ENCODE measurements around the gene CGB2. TPM values are rescaled to one million over a fixed set of nuclear protein-coding genes. Genes with fewer than 3 reads are reported as not detected.

CGB2 gene
- total and polyA plus RNA-seq, 9 of the 15 experiments (the other 6 are each of a cell fraction or from before 2014, with no cell fraction given) = 0.22 TPM; not detected in 8

DNA sequence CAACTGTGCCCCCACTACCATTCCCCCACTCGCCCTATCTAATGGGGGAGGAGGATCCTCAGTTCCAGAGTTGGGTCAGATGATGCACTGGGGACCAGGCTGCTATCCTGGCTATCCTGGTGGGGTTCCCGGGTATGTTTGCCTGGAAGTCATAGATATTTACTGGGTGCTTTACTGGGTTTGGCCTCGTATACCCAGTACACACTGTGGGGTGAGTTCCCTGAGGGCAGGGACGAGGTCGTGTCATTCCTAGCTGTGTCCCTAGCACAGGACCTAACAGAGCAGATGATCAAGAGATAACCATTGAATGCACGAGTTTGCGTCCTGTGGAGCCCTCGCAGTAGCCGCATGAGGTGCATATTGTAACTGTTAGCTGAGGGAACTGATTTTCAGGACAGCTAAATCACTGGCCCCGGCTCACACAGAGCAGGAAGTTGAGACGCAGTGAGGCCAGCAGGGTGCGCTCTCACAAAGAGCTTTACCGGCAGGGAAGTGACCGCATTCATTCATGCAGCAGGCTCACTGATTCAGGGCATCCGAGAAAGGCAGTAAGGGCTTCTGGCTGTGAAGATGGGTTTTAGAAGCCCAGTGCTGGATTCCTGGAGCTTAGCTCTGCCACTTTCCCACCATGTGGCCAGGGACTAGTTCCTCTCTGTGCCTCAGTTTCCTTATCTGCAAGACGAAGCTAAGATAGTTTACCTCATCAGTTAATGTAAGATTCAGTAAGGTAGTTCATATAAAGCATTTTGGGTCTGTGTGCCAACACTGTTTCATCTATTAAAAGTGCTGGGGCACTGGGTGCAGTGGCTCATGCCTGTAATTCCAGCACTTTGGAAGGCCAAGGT lies 32.0 kb upstream of the CGB2 start (continued):
- TF ChIP-seq, protein P1, sequence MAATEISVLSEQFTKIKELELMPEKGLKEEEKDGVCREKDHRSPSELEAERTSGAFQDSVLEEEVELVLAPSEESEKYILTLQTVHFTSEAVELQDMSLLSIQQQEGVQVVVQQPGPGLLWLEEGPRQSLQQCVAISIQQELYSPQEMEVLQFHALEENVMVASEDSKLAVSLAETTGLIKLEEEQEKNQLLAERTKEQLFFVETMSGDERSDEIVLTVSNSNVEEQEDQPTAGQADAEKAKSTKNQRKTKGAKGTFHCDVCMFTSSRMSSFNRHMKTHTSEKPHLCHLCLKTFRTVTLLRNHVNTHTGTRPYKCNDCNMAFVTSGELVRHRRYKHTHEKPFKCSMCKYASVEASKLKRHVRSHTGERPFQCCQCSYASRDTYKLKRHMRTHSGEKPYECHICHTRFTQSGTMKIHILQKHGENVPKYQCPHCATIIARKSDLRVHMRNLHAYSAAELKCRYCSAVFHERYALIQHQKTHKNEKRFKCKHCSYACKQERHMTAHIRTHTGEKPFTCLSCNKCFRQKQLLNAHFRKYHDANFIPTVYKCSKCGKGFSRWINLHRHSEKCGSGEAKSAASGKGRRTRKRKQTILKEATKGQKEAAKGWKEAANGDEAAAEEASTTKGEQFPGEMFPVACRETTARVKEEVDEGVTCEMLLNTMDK (IDR thresholded peaks at IDR 0.05; ENCODE audit: borderline replicate concordance, insufficient read depth, low read depth, low read length, poor library complexity, severe bottlenecking) = peak; percentile 76
- TF ChIP-seq, protein P2, sequence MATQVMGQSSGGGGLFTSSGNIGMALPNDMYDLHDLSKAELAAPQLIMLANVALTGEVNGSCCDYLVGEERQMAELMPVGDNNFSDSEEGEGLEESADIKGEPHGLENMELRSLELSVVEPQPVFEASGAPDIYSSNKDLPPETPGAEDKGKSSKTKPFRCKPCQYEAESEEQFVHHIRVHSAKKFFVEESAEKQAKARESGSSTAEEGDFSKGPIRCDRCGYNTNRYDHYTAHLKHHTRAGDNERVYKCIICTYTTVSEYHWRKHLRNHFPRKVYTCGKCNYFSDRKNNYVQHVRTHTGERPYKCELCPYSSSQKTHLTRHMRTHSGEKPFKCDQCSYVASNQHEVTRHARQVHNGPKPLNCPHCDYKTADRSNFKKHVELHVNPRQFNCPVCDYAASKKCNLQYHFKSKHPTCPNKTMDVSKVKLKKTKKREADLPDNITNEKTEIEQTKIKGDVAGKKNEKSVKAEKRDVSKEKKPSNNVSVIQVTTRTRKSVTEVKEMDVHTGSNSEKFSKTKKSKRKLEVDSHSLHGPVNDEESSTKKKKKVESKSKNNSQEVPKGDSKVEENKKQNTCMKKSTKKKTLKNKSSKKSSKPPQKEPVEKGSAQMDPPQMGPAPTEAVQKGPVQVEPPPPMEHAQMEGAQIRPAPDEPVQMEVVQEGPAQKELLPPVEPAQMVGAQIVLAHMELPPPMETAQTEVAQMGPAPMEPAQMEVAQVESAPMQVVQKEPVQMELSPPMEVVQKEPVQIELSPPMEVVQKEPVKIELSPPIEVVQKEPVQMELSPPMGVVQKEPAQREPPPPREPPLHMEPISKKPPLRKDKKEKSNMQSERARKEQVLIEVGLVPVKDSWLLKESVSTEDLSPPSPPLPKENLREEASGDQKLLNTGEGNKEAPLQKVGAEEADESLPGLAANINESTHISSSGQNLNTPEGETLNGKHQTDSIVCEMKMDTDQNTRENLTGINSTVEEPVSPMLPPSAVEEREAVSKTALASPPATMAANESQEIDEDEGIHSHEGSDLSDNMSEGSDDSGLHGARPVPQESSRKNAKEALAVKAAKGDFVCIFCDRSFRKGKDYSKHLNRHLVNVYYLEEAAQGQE (IDR thresholded peaks at IDR 0.05; ENCODE audit: borderline replicate concordance) = peak; percentile 56; the same call in 1 of the 2 replicates
- TF ChIP-seq, protein P2 (CRISPR knock-in tag; IDR thresholded peaks at IDR 0.05; ENCODE audit: low read depth) = no peak
- TF ChIP-seq ARID2 (IDR thresholded peaks at IDR 0.05) (no peak), ETV1 (tag; conservative IDR thresholded peaks at IDR 0.05; ENCODE audit: low read depth) (peak; percentile 49), SMARCA5 (IDR thresholded peaks at IDR 0.05) (0 out of 2 replicates have a peak, but pooled peaks have one; percentile 20), GABPB1 (CRISPR knock-in tag; IDR thresholded peaks at IDR 0.05) (peak; percentile 64; the same call in 1 of the 2 replicates), SP1 (CRISPR knock-in tag; IDR thresholded peaks at IDR 0.05) (peak; percentile 41; the same call in 1 of the 2 replicates), DACH1 (IDR thresholded peaks at IDR 0.05; ENCODE audit: partially characterized antibody) (no peak), SMC3 (conservative IDR thresholded peaks at IDR 0.05; ENCODE audit: insufficient read depth, low read depth, low read length) (peak; percentile 52; the same call in 1 of the 2 replicates), SPI1 (IDR thresholded peaks at IDR 0.05; ENCODE audit: borderline replicate concordance, low read depth, low read length) (peak; percentile 49; the same call in 1 of the 2 replicates), TEAD1 (CRISPR knock-in tag; IDR thresholded peaks at IDR 0.05) (0 out of 4 replicates have a peak, but pooled peaks of 1 of the 2 experiments have one; percentile 41), ELF1 (tag; IDR thresholded peaks at IDR 0.05) (peak; percentile 53)
- TF ChIP-seq, protein P3, sequence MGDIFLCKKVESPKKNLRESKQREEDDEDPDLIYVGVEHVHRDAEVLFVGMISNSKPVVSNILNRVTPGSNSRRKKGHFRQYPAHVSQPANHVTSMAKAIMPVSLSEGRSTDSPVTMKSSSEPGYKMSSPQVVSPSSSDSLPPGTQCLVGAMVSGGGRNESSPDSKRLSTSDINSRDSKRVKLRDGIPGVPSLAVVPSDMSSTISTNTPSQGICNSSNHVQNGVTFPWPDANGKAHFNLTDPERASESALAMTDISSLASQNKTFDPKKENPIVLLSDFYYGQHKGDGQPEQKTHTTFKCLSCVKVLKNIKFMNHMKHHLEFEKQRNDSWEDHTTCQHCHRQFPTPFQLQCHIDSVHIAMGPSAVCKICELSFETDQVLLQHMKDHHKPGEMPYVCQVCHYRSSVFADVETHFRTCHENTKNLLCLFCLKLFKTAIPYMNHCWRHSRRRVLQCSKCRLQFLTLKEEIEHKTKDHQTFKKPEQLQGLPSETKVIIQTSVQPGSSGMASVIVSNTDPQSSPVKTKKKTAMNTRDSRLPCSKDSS (IDR thresholded peaks at IDR 0.05; ENCODE audit: low read depth, partially characterized antibody) = no peak
- TF ChIP-seq, protein P4, sequence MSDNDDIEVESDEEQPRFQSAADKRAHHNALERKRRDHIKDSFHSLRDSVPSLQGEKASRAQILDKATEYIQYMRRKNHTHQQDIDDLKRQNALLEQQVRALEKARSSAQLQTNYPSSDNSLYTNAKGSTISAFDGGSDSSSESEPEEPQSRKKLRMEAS (CRISPR knock-in tag; IDR thresholded peaks at IDR 0.05) = 0 out of 2 replicates have a peak, but pooled peaks have one; percentile 16

All from K562 (cell line).